ENCODE results near the gene HTT. TPM values are rescaled to one million over a fixed set of nuclear protein-coding genes. Genes with fewer than 3 reads are reported as not detected.
A peak's percentile ranks its signal among the peaks of the same experiment; 100 is the strongest.

Gene HTT
- total RNA-seq, 4 donors from 2014 or later, result 28.9 to 141 (median 42.0) TPM

- TF ChIP-seq POLR2A (IDR thresholded peaks at IDR 0.05) (no peak), CTCF (IDR thresholded peaks at IDR 0.05) (no peak)
- WGBS, 2 donors, result 86 to 91% methylated on average over 12 of the region's 12 CpGs
- H3K4me3 ChIP-seq (ENCODE audit: low read depth, poor library complexity, severe bottlenecking), result no peak overlapping the region
- intact Hi-C loops (cut with DNase I; ENCODE audit: low total_unique reads), result no loop called here
- no peak for DNase-seq (ENCODE audit: low spot score in 2 of 2)
Observed at GRCh38 chr4:3179126-3179706, 104.7 kb downstream of the HTT start.

- intact Hi-C loops (cut with DNase I; ENCODE audit: low total_unique reads), result no loop called here
- DNase-seq (ENCODE audit: low spot score in 2 of 2), result no peak
Observed at GRCh38 chr4:3183008-3183407, 108.5 kb downstream of the HTT start.

GRCh38 chr4:3184725-3185124 lies 110.2 kb downstream of the HTT start:
- 86 to 87% methylated on average over 4 of the region's 4 CpGs for WGBS, 2 donors
- TF ChIP-seq CTCF (IDR thresholded peaks at IDR 0.05) (no peak), POLR2A (IDR thresholded peaks at IDR 0.05) (no peak)
- H3K4me3 ChIP-seq (ENCODE audit: low read depth, poor library complexity, severe bottlenecking), result no peak overlapping the region
- intact Hi-C loops (cut with DNase I; ENCODE audit: low total_unique reads), result no loop called here
- no peak for DNase-seq (ENCODE audit: low spot score in 2 of 2)

More at GRCh38 chr4:3183008-3183407, 108.5 kb downstream of the HTT start:
- TF ChIP-seq POLR2A (IDR thresholded peaks at IDR 0.05), result no peak
- no peak for TF ChIP-seq CTCF (IDR thresholded peaks at IDR 0.05)
- H3K4me3 ChIP-seq (ENCODE audit: low read depth, poor library complexity, severe bottlenecking), result no peak overlapping the region
- 98 to 100% methylated on average over 4 of the region's 4 CpGs for WGBS, 2 donors

- WGBS, 2 donors, result 87 to 92% methylated on average over 11 of the region's 11 CpGs
- peak in 1 of 2 donors; percentile 7 for DNase-seq (ENCODE audit: low spot score in 2 of 2)
- intact Hi-C loops (cut with DNase I; ENCODE audit: low total_unique reads), result no loop called here
- TF ChIP-seq CTCF (IDR thresholded peaks at IDR 0.05) (no peak), POLR2A (IDR thresholded peaks at IDR 0.05) (no peak)
- no peak overlapping the region for H3K4me3 ChIP-seq (ENCODE audit: low read depth, poor library complexity, severe bottlenecking)
Observed at GRCh38 chr4:3186609-3187008, 112.1 kb downstream of the HTT start.

- intact Hi-C loops (cut with DNase I; ENCODE audit: low total_unique reads), result no loop called here
- DNase-seq (ENCODE audit: low spot score in 2 of 2), result no peak
- TF ChIP-seq CTCF (IDR thresholded peaks at IDR 0.05) (no peak), POLR2A (IDR thresholded peaks at IDR 0.05) (no peak)
- WGBS, 2 donors, result 87 to 88% methylated on average over 6 of the region's 6 CpGs
- no peak overlapping the region for H3K4me3 ChIP-seq (ENCODE audit: low read depth, poor library complexity, severe bottlenecking)
Observed at GRCh38 chr4:3188118-3188517, 113.6 kb downstream of the HTT start.

- no peak overlapping the region for H3K4me3 ChIP-seq (ENCODE audit: low read depth, poor library complexity, severe bottlenecking)
- no peak for TF ChIP-seq POLR2A (IDR thresholded peaks at IDR 0.05)
- TF ChIP-seq CTCF (IDR thresholded peaks at IDR 0.05), result no peak
- intact Hi-C loops (cut with DNase I; ENCODE audit: low total_unique reads), result no loop called here
- DNase-seq (ENCODE audit: low spot score in 2 of 2), result no peak
Observed at GRCh38 chr4:3189459-3189858, 115.0 kb downstream of the HTT start.

Measured in lower leg skin (tissue), 4 donors.